ENCODE data around the gene ADORA3.

GRCh38 chr1:111454859-111455641 lies 48.4 kb downstream of the ADORA3 start:
- TF ChIP-seq CTCF (IDR thresholded peaks at IDR 0.05) (no peak), ZFX (IDR thresholded peaks at IDR 0.05; ENCODE audit: borderline replicate concordance) (no peak)

Data from 22Rv1 (cell line).